GM18517 (cell line): ENCODE results near the gene PET100.

ENCODE experiments used
- ATAC-seq: cut with Tn5 transposase; IDR thresholded peaks from one replicate; pipeline ENCODE4 v1.9.1; 2021; ENCODE audit warnings: mild to moderate bottlenecking, moderate library complexity; ENCODE audit not compliant: unreplicated experiment

PET100 gene

GRCh38 chr19:7611541-7612279 lies 17.9 kb upstream of the PET100 start:
- no peak for ATAC-seq

- no peak for ATAC-seq
Measured at GRCh38 chr19:7612282-7613274, 17.0 kb upstream of the PET100 start.

- ATAC-seq, result no peak
Measured at GRCh38 chr19:7614859-7615741, 14.5 kb upstream of the PET100 start.

- ATAC-seq, result no peak
Measured at GRCh38 chr19:7617172-7617571, 12.4 kb upstream of the PET100 start.

- ATAC-seq, result no peak
Measured at GRCh38 chr19:7617735-7618134, 11.9 kb upstream of the PET100 start.

- no peak for ATAC-seq
Measured at GRCh38 chr19:7618348-7618747, 11.2 kb upstream of the PET100 start.

GRCh38 chr19:7618771-7619510 lies 10.7 kb upstream of the PET100 start:
- ATAC-seq, result no peak

GRCh38 chr19:7619671-7620441 lies 9.7 kb upstream of the PET100 start:
- no peak for ATAC-seq

GRCh38 chr19:7620442-7621412 lies 8.9 kb upstream of the PET100 start:
- ATAC-seq, result no peak

GRCh38 chr19:7622933-7623685 lies 6.5 kb upstream of the PET100 start:
- no peak for ATAC-seq

GRCh38 chr19:7623725-7624603 lies 5.6 kb upstream of the PET100 start:
- no peak for ATAC-seq

GRCh38 chr19:7624810-7625209 lies 4.8 kb upstream of the PET100 start:
- ATAC-seq, result no peak

GRCh38 chr19:7625763-7626372 lies 3.7 kb upstream of the PET100 start:
- no peak for ATAC-seq

GRCh38 chr19:7627166-7627565 lies 2.4 kb upstream of the PET100 start:
- ATAC-seq, result no peak

GRCh38 chr19:7628589-7629311 lies 843 bp upstream of the PET100 start:
- no peak for ATAC-seq

GRCh38 chr19:7631577-7631976 lies 2.0 kb downstream of the PET100 start:
- no peak for ATAC-seq
